Ectodermal cell (in vitro differentiated cells): ENCODE measurements around the gene NAV2.
"Not testable (repeated sequence)": the region's sequence is repeated elsewhere in the genome, so short reads cannot be mapped to it uniquely, and the experiment has no call there.

Source experiments
- H3K27ac ChIP-seq: 2 replicates; pipeline ENCODE4 v1.7.0; 2013; ENCODE audit warnings: mild to moderate bottlenecking, low read depth, low read length; ENCODE audit not compliant: insufficient read depth, poor library complexity, severe bottlenecking
- H3K27me3 ChIP-seq: 2 replicates; pipeline ENCODE4 v1.7.0; 2013; ENCODE audit warnings: mild to moderate bottlenecking, low read length; ENCODE audit not compliant: insufficient read depth, control insufficient read depth, poor library complexity, severe bottlenecking
- H3K36me3 ChIP-seq: one replicate; pipeline ENCODE4 v1.7.0; 2013; ENCODE audit warnings: low read length; ENCODE audit not compliant: control insufficient read depth, insufficient read depth
- H3K4me1 ChIP-seq: one replicate; pipeline ENCODE4 v1.7.0; 2013; ENCODE audit warnings: low read length; ENCODE audit not compliant: control insufficient read depth, insufficient read depth
- H3K4me3 ChIP-seq: 2 replicates; pipeline ENCODE4 v1.7.0; 2013; ENCODE audit warnings: low read depth, low read length, control low read depth; ENCODE audit not compliant: insufficient read depth
- H3K9me3 ChIP-seq: 2 replicates; pipeline ENCODE4 v1.7.0; 2013; ENCODE audit warnings: mild to moderate bottlenecking, low read length, moderate library complexity; ENCODE audit not compliant: control insufficient read depth
- WGBS, 2 experiments: methylation state at CpG; one replicate each; pipeline ENCODE4 v1.1.7; 2013; ENCODE audit warnings: missing lambda C conversion rate in 2 of 2; 5-methylcytosine and 5-hydroxymethylcytosine counted together

The NAV2 gene

GRCh38 chr11:19959210-19959609, 246.6 kb downstream of the NAV2 start:
- no peaks in the 10 kb centered on the region for H3K9me3 ChIP-seq
- no peaks in the 10 kb centered on the region for H3K36me3 ChIP-seq
- no peak overlapping the region for H3K4me3 ChIP-seq
- WGBS, 2 experiments, result 97 to 98% methylated on average over 3 of the region's 3 CpGs
- no peaks in the 10 kb centered on the region for H3K4me1 ChIP-seq
- no peak overlapping the region for H3K27ac ChIP-seq
- H3K27me3 ChIP-seq, result no peaks in the 10 kb centered on the region

- no peaks in the 10 kb centered on the region for H3K36me3 ChIP-seq
- no peak overlapping the region for H3K4me3 ChIP-seq
- H3K9me3 ChIP-seq, result no peaks in the 10 kb centered on the region
- whole genome bisulfite sequencing, 2 experiments, result 91 to 93% methylated on average over 10 of the region's 10 CpGs
- no peaks in the 10 kb centered on the region for H3K4me1 ChIP-seq
- no peaks in the 10 kb centered on the region for H3K27me3 ChIP-seq
- H3K27ac ChIP-seq, result no peak overlapping the region
These were observed 247.0 kb downstream of the NAV2 start for GRCh38 chr11:19959648-19960059.

- not testable (repeated sequence) for H3K4me1 ChIP-seq, H3K36me3 ChIP-seq, H3K27ac ChIP-seq, H3K9me3 ChIP-seq, H3K27me3 ChIP-seq, H3K4me3 ChIP-seq
- 86 to 92% methylated on average over 3 of the region's 3 CpGs for WGBS, 2 experiments
These were observed 247.8 kb downstream of the NAV2 start for GRCh38 chr11:19960410-19960809.

- Histone ChIP-seq H3K36me3 (no peaks in the 10 kb centered on the region), H3K4me3 (no peak overlapping the region), H3K27ac (no peak overlapping the region), H3K9me3 (no peaks in the 10 kb centered on the region), H3K4me1 (no peaks in the 10 kb centered on the region), H3K27me3 (no peaks in the 10 kb centered on the region)
- WGBS, 2 experiments, result 90 to 95% methylated on average over 2 to 4 of the region's 4 CpGs
These were observed 248.6 kb downstream of the NAV2 start for GRCh38 chr11:19961225-19961624.

GRCh38 chr11:19962053-19962800, 249.6 kb downstream of the NAV2 start:
- no peak overlapping the region for H3K27ac ChIP-seq
- H3K4me1 ChIP-seq, result no peaks in the 10 kb centered on the region
- no peaks in the 10 kb centered on the region for H3K27me3 ChIP-seq
- no peaks in the 10 kb centered on the region for H3K36me3 ChIP-seq
- 94 to 97% methylated on average over 4 of the region's 4 CpGs for WGBS, 2 experiments
- H3K9me3 ChIP-seq, result no peaks in the 10 kb centered on the region
- H3K4me3 ChIP-seq, result no peak overlapping the region

- H3K27me3 ChIP-seq, result no peaks in the 10 kb centered on the region
- WGBS, 2 experiments, result 95% methylated on average over 4 of the region's 4 CpGs
- H3K36me3 ChIP-seq, result no peaks in the 10 kb centered on the region
- H3K4me1 ChIP-seq, result no peaks in the 10 kb centered on the region
- no peak overlapping the region for H3K27ac ChIP-seq
- no peak overlapping the region for H3K4me3 ChIP-seq
- H3K9me3 ChIP-seq, result no peaks in the 10 kb centered on the region
These were observed 250.2 kb downstream of the NAV2 start for GRCh38 chr11:19962801-19963175.

- Histone ChIP-seq H3K9me3 (no peaks in the 10 kb centered on the region), H3K27ac (no peak overlapping the region), H3K36me3 (no peaks in the 10 kb centered on the region), H3K4me3 (no peak overlapping the region), H3K4me1 (no peaks in the 10 kb centered on the region), H3K27me3 (no peaks in the 10 kb centered on the region)
- 94% methylated on average over 13 of the region's 13 CpGs for WGBS, 2 experiments
These were observed 251.2 kb downstream of the NAV2 start for GRCh38 chr11:19963697-19964387.

- WGBS, 2 experiments, result 91 to 94% methylated on average over 4 of the region's 4 CpGs
- Histone ChIP-seq H3K4me1 (no peaks in the 10 kb centered on the region), H3K4me3 (no peak overlapping the region), H3K27ac (no peak overlapping the region), H3K9me3 (no peaks in the 10 kb centered on the region), H3K36me3 (no peaks in the 10 kb centered on the region), H3K27me3 (no peaks in the 10 kb centered on the region)
These were observed 253.8 kb downstream of the NAV2 start for GRCh38 chr11:19966441-19966840.

GRCh38 chr11:19966927-19967326, 254.3 kb downstream of the NAV2 start:
- 92 to 94% methylated on average over 4 of the region's 4 CpGs for WGBS, 2 experiments
- H3K9me3 ChIP-seq, result no peaks in the 10 kb centered on the region
- no peaks in the 10 kb centered on the region for H3K27me3 ChIP-seq
- H3K4me1 ChIP-seq, result no peaks in the 10 kb centered on the region
- H3K36me3 ChIP-seq, result no peaks in the 10 kb centered on the region
- no peak overlapping the region for H3K4me3 ChIP-seq
- no peak overlapping the region for H3K27ac ChIP-seq

GRCh38 chr11:19967787-19968186, 255.2 kb downstream of the NAV2 start:
- no peaks in the 10 kb centered on the region for H3K9me3 ChIP-seq
- no peak overlapping the region for H3K4me3 ChIP-seq
- H3K36me3 ChIP-seq, result no peaks in the 10 kb centered on the region
- no peak overlapping the region for H3K27ac ChIP-seq
- WGBS, 2 experiments, result 90 to 93% methylated on average over 2 of the region's 2 CpGs
- H3K27me3 ChIP-seq, result no peaks in the 10 kb centered on the region
- H3K4me1 ChIP-seq, result no peaks in the 10 kb centered on the region
